ENCODE data around the gene PTCD1. TPM values are rescaled to one million over a fixed set of nuclear protein-coding genes. Genes with fewer than 3 reads are reported as not detected.

Gene PTCD1
- total RNA-seq, 1 donor from 2014 or later = 7.6 TPM

- DNase-seq (ENCODE audit: extremely low read depth, low read depth, low spot score) = no peak
These were observed 66.1 kb downstream of the PTCD1 start for GRCh38 chr7:99372275-99373090.

- DNase-seq (ENCODE audit: extremely low read depth, low read depth, low spot score) = no peak
These were observed 67.2 kb downstream of the PTCD1 start for GRCh38 chr7:99371376-99371920.

- no peak for DNase-seq (ENCODE audit: extremely low read depth, low read depth, low spot score)
These were observed 68.7 kb downstream of the PTCD1 start for GRCh38 chr7:99369767-99370391.

GRCh38 chr7:99368750-99369389, 69.7 kb downstream of the PTCD1 start:
- DNase-seq (ENCODE audit: extremely low read depth, low read depth, low spot score) = no peak

Other genes starting within 250 kb of the PTCD1 start
- not detected in 2 replicates for gene KPNA7, start 230.7 kb downstream of the PTCD1 start, total RNA-seq
- gene MYH16, start 166.0 kb downstream of the PTCD1 start, total RNA-seq = 0.12 and 1.3 TPM in 2 replicates
- gene ARPC1A, start 112.9 kb downstream of the PTCD1 start, total RNA-seq = 160 and 225 TPM in 2 replicates
- gene ARPC1B, start 64.1 kb downstream of the PTCD1 start, total RNA-seq = 509 and 602 TPM in 2 replicates
- gene PDAP1, start 30.2 kb downstream of the PTCD1 start, total RNA-seq = 105 and 109 TPM in 2 replicates
- 82.7 and 94.0 TPM in 2 replicates for gene BUD31, start 29.8 kb downstream of the PTCD1 start, total RNA-seq
- 19.0 and 28.9 TPM in 2 replicates for gene CPSF4, start 145 bp upstream of the PTCD1 start, total RNA-seq
- 876 and 1,855 TPM in 2 replicates for gene ATP5MF, start 27.4 kb upstream of the PTCD1 start, total RNA-seq
- 4.7 and 11.4 TPM in 2 replicates for gene ZNF789, start 34.1 kb upstream of the PTCD1 start, total RNA-seq
- gene ZNF394, start 61.5 kb upstream of the PTCD1 start, total RNA-seq = 19.0 and 39.2 TPM in 2 replicates
- gene ZKSCAN5, start 65.9 kb upstream of the PTCD1 start, total RNA-seq = 8.8 and 11.7 TPM in 2 replicates
- gene FAM200A, start 113.3 kb upstream of the PTCD1 start, total RNA-seq = 3.2 and 3.8 TPM in 2 replicates
- 11.3 and 12.7 TPM in 2 replicates for gene ZNF655, start 119.8 kb upstream of the PTCD1 start, total RNA-seq
- gene TMEM225B, start 159.5 kb upstream of the PTCD1 start, total RNA-seq = not detected in 2 replicates
- 7.1 and 11.3 TPM in 2 replicates for gene ZSCAN25, start 178.1 kb upstream of the PTCD1 start, total RNA-seq
- gene CYP3A5, start 241.2 kb upstream of the PTCD1 start, total RNA-seq = 0.10 TPM in 1 of 2 replicates, not detected in the other

All from glomerular endothelial cell (primary cell).